Stomach smooth muscle (tissue), 2 donors: ENCODE data around the gene TXLNG.

Experiments used
- H3K27ac ChIP-seq: one replicate; pipeline ENCODE4 v1.7.0; 2013; ENCODE audit warnings: mild to moderate bottlenecking, low read length, inconsistent platforms
- H3K27me3 ChIP-seq, 2 donors: one replicate each; pipeline ENCODE4 v1.7.0; 2013; ENCODE audit warnings: low read length in 2 of 2; ENCODE audit not compliant: insufficient read depth in 2 of 2, control insufficient read depth in 1 of 2
- H3K36me3 ChIP-seq, 2 donors: one replicate each; pipeline ENCODE4 v1.7.0; 2013; ENCODE audit warnings: low read length in 2 of 2; ENCODE audit not compliant: control insufficient read depth in 2 of 2, insufficient read depth in 2 of 2
- H3K4me1 ChIP-seq: one replicate; pipeline ENCODE4 v1.7.0; 2013; ENCODE audit warnings: low read length; ENCODE audit not compliant: control insufficient read depth, insufficient read depth
- H3K4me3 ChIP-seq, 2 donors: one replicate each; pipeline ENCODE4 v1.7.0; 2013; ENCODE audit warnings: low read length in 2 of 2
- H3K9ac ChIP-seq, 2 donors: one replicate each; pipeline ENCODE4 v1.7.0; 2013; ENCODE audit warnings: low read length in 2 of 2, mild to moderate bottlenecking in 1 of 2
- H3K9me3 ChIP-seq, 2 donors: one replicate each; pipeline ENCODE4 v1.7.0; 2013; ENCODE audit warnings: low read length in 2 of 2; ENCODE audit not compliant: control insufficient read depth in 2 of 2
- donor health status: healthy.
- donor health status: Pancreatic carcinoma.

Gene TXLNG

DNA sequence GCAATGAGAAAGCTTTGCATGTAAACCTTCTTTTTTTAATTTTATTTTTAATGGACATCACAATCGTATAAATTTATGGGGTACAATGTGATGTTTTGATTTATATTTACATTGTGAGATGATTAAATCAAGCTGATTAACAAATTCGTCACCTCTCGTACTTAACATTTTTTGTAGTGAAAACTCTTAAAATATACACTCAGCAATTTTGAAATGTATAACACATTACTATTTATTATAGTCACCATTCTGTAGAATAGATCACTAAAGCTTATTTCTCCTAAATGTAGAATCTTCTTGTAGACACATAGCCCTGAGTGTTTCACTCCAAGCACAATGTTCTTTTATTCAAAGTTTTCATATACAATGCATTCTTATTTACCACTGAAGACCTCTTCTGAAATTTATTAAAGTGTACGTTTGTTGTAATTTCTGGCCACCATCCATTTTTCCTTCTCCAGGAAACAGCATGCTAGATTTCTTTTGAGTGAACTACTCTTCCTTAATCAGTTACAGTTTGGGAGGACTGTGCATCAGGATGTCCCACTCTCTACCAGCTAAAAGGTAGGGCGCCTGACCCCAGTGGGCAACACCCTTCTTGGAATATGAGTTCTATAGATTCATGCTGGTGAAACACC, 88.3 kb downstream of the TXLNG start:
- Histone ChIP-seq H3K27ac (no peak overlapping the region), H3K4me1 (peaks cover 14% of the 10 kb centered on the region), H3K27me3 (peaks cover 0 to 14% of the 10 kb centered on the region in 2 donors)

DNA sequence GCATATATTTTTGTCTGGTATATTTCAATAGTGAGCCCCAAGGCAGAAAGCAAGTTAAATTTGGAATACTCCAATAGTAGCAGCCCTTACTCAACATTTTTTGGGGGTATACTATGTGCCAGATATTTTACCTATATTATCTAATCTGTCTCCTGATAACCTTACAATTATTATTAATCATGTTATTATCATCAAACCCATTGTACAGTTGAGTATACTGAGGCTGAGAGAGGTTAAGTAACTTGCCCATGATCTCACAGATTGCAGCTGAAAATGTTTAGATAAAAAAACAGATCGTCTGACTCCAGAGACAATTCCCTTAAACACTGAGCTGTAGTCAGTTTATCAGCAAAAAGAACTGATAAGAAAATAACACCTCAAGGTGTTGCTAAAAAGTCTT, 90.4 kb downstream of the TXLNG start:
- no peak overlapping the region for H3K9ac ChIP-seq
- H3K27me3 ChIP-seq = peaks cover 0 to 12% of the 10 kb centered on the region in 2 donors
- peaks cover 2% of the 10 kb centered on the region for H3K4me1 ChIP-seq
- H3K4me3 ChIP-seq = no peak overlapping the region
- no peak overlapping the region for H3K27ac ChIP-seq
- H3K9me3 ChIP-seq = no peaks in the 10 kb centered on the region
- no peaks in the 10 kb centered on the region for H3K36me3 ChIP-seq

More for the DNA sequence above, 88.3 kb downstream of the TXLNG start:
- Histone ChIP-seq H3K9me3 (no peaks in the 10 kb centered on the region), H3K9ac (no peak overlapping the region), H3K4me3 (no peak overlapping the region), H3K36me3 (no peaks in the 10 kb centered on the region)

DNA sequence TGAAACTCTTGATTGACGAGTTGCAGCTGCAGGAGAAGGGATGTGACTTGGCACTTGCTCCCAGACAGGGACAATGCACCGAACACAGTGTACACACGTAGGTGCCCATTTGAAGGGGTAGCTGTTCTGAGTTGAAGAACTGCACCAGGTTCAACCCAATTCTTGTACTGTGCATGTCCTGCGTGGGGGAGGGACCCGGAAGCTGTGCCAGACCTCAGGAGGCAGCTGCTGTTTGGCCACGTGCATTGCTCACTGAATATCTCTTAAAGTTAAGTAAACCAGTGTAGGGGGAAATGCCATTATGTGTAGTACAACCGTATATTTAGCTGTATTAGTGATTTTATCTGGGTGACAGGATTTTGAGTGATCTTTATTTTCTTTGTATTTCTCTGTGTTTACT, 95.9 kb downstream of the TXLNG start:
- Histone ChIP-seq H3K27ac (no peak overlapping the region), H3K9ac (no peak overlapping the region), H3K9me3 (no peaks in the 10 kb centered on the region), H3K4me1 (no peaks in the 10 kb centered on the region), H3K4me3 (peak overlapping the region; percentile 63 to 74), H3K27me3 (peaks cover 0 to 8% of the 10 kb centered on the region in 2 donors), H3K36me3 (no peaks in the 10 kb centered on the region)

DNA sequence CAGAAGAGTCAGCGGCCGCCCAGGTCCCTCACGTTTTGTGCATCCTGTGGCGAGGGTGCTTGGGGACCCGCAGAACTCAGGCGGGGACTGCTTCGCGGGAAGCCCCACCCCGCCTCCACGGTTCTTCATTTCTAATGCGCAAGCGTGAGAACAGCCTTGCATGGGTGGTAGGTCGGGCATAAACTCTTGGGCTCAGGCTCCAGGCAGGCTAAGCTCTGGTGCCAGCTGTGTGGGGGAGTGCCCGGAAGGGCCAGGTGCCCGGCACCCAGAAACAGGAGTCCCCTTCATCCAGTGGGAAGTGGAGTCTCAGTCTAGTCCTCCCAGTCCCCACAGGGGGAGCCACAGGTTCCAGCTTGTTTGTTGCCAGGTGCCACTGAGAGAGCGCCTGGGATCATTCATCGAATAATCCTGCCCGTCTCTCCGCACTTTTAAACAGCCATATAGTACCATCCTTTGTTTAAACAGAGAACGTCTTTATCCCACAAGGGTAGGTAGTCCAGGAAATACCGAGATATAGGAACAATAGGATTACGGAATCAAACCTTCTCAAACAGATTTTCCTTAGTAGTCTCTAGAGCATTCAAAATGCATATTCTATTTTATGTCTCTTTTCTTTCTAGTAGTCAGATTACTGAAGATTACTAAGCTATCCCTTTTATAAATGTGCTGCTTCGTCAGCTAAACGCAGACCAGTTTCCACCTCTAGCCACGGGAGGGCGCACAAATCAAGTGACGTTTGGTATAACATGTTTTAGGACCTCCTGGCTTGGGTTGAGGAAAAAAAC, 96.6 kb downstream of the TXLNG start:
- Histone ChIP-seq H3K27ac (peak overlapping the region; percentile 49), H3K9ac (peak overlapping the region; percentile 63 to 64), H3K9me3 (no peaks in the 10 kb centered on the region), H3K4me1 (no peaks in the 10 kb centered on the region), H3K36me3 (no peaks in the 10 kb centered on the region), H3K4me3 (peak overlapping the region; percentile 71 to 74), H3K27me3 (peaks cover 0 to 12% of the 10 kb centered on the region in 2 donors)

DNA sequence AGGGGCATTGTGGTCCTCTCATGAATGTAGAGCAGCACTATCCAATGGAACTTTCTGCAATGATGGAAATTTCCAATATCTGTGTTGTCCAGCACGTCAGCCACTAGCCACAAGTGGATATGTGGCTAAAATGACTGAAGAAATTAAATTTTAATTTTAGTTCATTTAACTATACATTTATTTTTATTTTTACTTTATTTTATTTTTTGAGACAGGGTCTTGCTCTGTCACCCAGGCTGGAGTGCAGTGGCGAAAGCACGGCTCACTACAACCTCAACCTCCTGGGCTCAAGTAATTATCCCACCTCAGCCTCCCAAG, 97.2 kb downstream of the TXLNG start:
- no peaks in the 10 kb centered on the region for H3K36me3 ChIP-seq
- peak overlapping the region; percentile 49 for H3K27ac ChIP-seq
- no peak overlapping the region for H3K9ac ChIP-seq
- H3K9me3 ChIP-seq = no peaks in the 10 kb centered on the region
- peak overlapping the region in 1 of 2 donors; percentile 74 for H3K4me3 ChIP-seq
- peaks cover 0 to 12% of the 10 kb centered on the region in 2 donors for H3K27me3 ChIP-seq
- H3K4me1 ChIP-seq = no peaks in the 10 kb centered on the region

DNA sequence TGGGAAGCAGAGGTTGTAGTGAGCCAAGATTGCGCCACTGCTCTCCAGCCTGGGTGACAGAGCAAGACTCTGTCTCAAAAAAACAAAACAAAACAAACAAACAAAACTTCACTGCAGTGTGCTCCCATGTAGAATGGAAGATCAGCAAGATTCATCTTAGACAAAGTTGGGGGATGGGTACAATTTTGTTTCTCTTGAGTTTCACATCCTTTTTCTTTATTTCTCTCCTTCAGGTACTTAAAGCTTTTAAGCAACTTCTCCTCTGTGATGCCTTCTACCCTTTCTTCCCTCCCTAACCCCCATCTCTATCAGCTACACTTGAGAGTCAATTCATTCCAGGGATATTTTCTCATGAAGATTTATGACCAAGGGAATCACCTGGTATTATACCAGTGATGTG, 99.4 kb downstream of the TXLNG start:
- Histone ChIP-seq H3K9ac (no peak overlapping the region), H3K4me3 (no peak overlapping the region), H3K4me1 (no peaks in the 10 kb centered on the region), H3K27ac (no peak overlapping the region), H3K27me3 (peaks cover 0 to 13% of the 10 kb centered on the region in 2 donors), H3K36me3 (no peaks in the 10 kb centered on the region), H3K9me3 (no peaks in the 10 kb centered on the region)

DNA sequence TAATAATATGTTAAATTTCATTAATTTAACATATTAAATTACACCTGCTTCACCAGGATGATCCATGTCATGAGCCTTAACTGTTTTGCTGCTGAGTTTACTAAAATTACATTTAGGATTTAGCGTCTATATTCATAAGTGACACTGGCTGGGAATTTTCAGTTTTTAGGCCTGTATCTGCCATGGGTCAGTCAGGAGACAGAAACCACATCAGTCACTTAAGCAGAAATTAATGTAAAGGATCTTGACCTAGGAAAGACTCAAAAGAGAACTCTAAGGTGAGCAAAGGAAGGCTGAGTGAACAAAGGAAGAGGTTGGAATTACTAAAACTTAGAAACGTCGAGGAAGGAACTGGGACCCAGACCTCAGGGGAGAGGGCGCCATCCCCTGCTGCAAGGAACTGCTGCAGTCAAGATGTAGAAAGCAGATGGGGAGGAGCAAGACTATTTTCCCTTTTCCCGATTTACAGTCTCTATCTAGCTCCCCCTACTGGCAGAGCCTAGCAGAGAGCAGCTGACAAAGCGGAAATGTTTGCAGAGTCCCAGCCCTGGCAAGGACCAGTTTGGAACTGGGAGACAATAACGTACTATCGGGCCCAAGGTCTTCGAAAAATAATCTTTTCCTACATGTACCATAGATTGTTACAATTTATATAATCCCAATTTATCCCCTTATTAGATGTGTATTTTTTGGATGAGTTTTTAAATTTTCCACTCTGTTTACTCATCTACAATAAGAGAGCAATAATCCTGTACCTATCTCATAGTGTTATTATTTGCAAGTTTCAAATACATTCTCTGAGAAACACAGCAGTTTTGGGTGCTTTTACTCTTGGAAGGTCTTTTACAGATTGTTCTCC, 106.5 kb downstream of the TXLNG start:
- Histone ChIP-seq H3K4me3 (no peak overlapping the region), H3K36me3 (no peaks in the 10 kb centered on the region), H3K9me3 (no peaks in the 10 kb centered on the region), H3K9ac (no peak overlapping the region), H3K4me1 (peaks cover 3% of the 10 kb centered on the region), H3K27me3 (peaks cover 0 to 18% of the 10 kb centered on the region in 2 donors), H3K27ac (no peak overlapping the region)
